Renal pelvis (tissue), 4 donors: ENCODE results near the gene MFGE8. TPM values are rescaled to one million over a fixed set of nuclear protein-coding genes. Genes with fewer than 3 reads are reported as not detected.
A peak's percentile ranks its signal among the peaks of the same experiment; 100 is the strongest.

ENCODE experiments used
- DNase-seq: peaks from one replicate; pipeline ENCODE4 v3.0.0-alpha.2; 2013
- polyA plus RNA-seq, 3 donors: library from polyadenylated mRNA; unstranded; fragments of 120-200 nt; gene quantifications; one replicate each; pipeline ENCODE4 v1.2.1, GENCODE V29; 2013; ENCODE audit not compliant: insufficient read length in 3 of 3

The MFGE8 gene
- polyA plus RNA-seq, 3 donors = 90.8 to 130 (median 110) TPM

GRCh38 chr15:88877906-88878305 is 35.3 kb downstream of the MFGE8 start:
- no peak for DNase-seq

GRCh38 chr15:88877415-88877814 is 35.8 kb downstream of the MFGE8 start:
- DNase-seq = no peak

- DNase-seq = no peak
Measured at GRCh38 chr15:88876573-88876972, 36.6 kb downstream of the MFGE8 start.

- DNase-seq = no peak
Measured at GRCh38 chr15:88874684-88875083, 38.5 kb downstream of the MFGE8 start.

GRCh38 chr15:88874275-88874674 is 38.9 kb downstream of the MFGE8 start:
- no peak for DNase-seq

- DNase-seq = no peak
Measured at GRCh38 chr15:88873786-88874185, 39.4 kb downstream of the MFGE8 start.

- no peak for DNase-seq
Measured at GRCh38 chr15:88872706-88873105, 40.5 kb downstream of the MFGE8 start.

GRCh38 chr15:88872106-88872505 is 41.1 kb downstream of the MFGE8 start:
- DNase-seq = no peak

- DNase-seq = no peak
Measured at GRCh38 chr15:88871313-88871712, 41.9 kb downstream of the MFGE8 start.

GRCh38 chr15:88866295-88866881 is 46.8 kb downstream of the MFGE8 start:
- no peak for DNase-seq

- DNase-seq = no peak
Measured at GRCh38 chr15:88865498-88866099, 47.6 kb downstream of the MFGE8 start.

- DNase-seq = no peak
Measured at GRCh38 chr15:88864861-88865497, 48.2 kb downstream of the MFGE8 start.

- no peak for DNase-seq
Measured at GRCh38 chr15:88863412-88863811, 49.8 kb downstream of the MFGE8 start.

GRCh38 chr15:88860212-88860611 is 53.0 kb downstream of the MFGE8 start:
- DNase-seq = no peak

GRCh38 chr15:88859550-88859949 is 53.6 kb downstream of the MFGE8 start:
- DNase-seq = no peak

- no peak for DNase-seq
Measured at GRCh38 chr15:88858934-88859333, 54.2 kb downstream of the MFGE8 start.

- DNase-seq = no peak
Measured at GRCh38 chr15:88852476-88852875, 60.7 kb downstream of the MFGE8 start.

- DNase-seq = peak; percentile 62
Measured at GRCh38 chr15:88849376-88850072, 63.7 kb downstream of the MFGE8 start.

Other genes starting within 250 kb of the MFGE8 start
- gene ACAN, start 109.9 kb downstream of the MFGE8 start, polyA plus RNA-seq = 1 to 10 TPM; 2.3 to 3.0 (median 2.7) TPM
- gene HAPLN3, start 17.8 kb downstream of the MFGE8 start, polyA plus RNA-seq = 1 to 10 TPM; 3.5 to 6.0 (median 5.4) TPM
- gene ABHD2, start 175.1 kb upstream of the MFGE8 start, polyA plus RNA-seq = 10 to 100 TPM; 26.5 to 31.7 (median 29.0) TPM